GM12892 (cell line): ENCODE data around the gene SLIT3.

Experiments used
- POLR2A ChIP-seq: IDR thresholded peaks from 2 replicates; pipeline ENCODE4 v1.6.1; 2011; ENCODE audit warnings: low read depth, low read length, control low read depth
- POLR2AphosphoS5 ChIP-seq: IDR thresholded peaks from 2 replicates; pipeline ENCODE4 v1.6.1; 2011; ENCODE audit warnings: low read depth, low read length, control low read depth
- TAF1 ChIP-seq: IDR thresholded peaks from 2 replicates; pipeline ENCODE4 v1.6.1; 2011; ENCODE audit warnings: low read depth, mild to moderate bottlenecking, control low read depth, low read length, borderline replicate concordance

- no peak for TF ChIP-seq POLR2AphosphoS5
- TF ChIP-seq POLR2A, result no peak
- no peak for TF ChIP-seq TAF1
Measured at GRCh38 chr5:168830833-168831232, 470.1 kb downstream of the SLIT3 start.
